Daoy (cell line): ENCODE results near the gene LPAR1. TPM values are rescaled to one million over a fixed set of nuclear protein-coding genes. Genes with fewer than 3 reads are reported as not detected.

Experiments used
- DNase-seq: peaks from one replicate; pipeline ENCODE4 v3.0.0-alpha.2; 2015; ENCODE audit warnings: low read depth
- total RNA-seq: library from RNA; depleted of rRNA; stranded (reverse); fragments of >200 nt; shearing (Covaris generic); gene quantifications from 2 replicates; pipeline ENCODE4 v1.2.3, GENCODE V29; 2014

LPAR1 gene
- total RNA-seq, 1 experiment from 2014 or later = 11.4 TPM

DNA sequence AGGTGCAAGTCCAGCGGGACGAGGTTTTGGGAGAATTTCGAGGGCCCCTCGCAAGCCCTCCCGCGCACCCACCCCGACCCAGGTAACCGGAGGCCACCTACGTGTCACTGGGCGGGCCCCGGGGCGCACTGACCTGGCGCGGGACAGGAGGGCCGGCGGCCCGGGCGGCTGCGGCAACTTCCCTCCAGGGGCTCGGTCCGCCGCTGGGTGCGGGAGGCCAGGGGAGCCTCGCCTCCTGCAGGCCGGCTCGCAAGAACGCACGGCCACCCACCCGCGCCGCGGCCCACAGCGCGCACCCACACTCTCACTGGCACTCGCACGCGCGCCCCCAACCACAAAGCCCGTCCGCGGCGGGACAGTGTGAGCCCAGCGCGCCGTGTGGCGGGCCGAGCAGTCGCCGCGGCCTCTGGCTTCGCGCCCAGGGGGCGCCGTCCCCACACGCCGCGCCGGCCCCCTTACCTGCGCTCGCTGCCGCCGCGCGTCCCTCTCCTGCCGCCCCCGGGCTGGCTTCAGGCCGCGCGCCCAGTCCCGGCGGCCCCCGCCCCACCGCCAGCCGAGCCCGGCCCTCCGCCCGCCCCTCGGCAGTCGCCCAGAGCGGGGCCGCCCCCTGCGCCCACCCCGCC lies 451 bp downstream of the LPAR1 start:
- DNase-seq = peak; percentile 65

DNA sequence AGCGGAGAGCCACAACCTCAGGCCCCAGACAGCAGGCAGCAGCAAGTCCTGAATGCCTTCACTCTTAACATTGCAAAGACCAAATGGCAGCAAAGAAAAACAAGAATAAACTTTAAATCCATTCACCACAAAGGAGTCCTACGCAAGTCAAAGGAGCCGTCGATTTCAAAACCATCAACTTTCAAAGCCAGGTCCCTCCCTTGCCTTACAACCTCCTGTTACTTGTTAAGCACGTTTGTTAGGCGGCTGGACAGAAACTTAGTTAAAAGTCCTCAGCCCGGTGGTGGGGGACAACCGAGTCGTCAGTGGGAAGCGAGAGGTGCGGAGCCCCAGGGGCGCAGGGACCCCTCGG lies 938 bp downstream of the LPAR1 start:
- peak; percentile 44 for DNase-seq

DNA sequence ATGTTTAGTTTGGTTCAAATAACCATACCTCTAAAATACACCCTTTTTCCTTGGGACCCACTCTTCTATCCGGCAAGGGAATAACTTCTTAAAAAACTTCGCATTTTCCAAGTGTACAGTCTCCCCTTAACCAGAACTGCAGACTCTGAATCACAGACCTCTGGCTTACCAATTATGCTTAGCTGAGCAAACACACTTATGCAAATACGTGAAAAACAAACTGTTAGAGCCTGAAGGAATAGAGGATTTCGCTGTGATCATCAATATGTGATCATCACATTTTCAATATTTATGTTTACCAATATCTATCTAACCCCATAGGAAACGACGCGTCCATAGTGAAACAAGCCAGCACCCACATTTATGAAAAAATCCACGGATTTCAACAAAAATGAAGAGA lies 1.3 kb downstream of the LPAR1 start:
- peak; percentile 27 for DNase-seq

DNA sequence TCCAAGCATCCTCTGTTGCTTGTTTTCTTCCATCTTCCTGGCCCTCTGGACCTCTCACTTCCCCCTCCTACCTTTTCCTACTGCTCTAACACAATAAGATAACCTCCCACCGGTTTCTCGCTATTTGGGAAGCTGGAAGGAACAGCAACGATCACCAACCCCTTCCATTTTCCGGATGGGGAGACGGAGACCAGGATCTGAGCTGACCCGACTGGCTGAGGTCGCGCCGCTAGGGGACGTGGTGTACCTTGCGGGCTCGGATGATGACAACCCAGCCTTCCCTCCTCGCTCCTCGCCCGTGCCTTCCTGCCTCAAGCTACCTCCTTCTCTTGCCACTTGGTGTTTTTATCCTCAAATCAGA lies 1.9 kb downstream of the LPAR1 start:
- DNase-seq = peak; percentile 86

GRCh38 chr9:111035543-111036428 lies 2.5 kb downstream of the LPAR1 start:
- DNase-seq = peak; percentile 31

- no peak for DNase-seq
Measured at GRCh38 chr9:111034898-111035539, 3.3 kb downstream of the LPAR1 start.

- no peak for DNase-seq
Measured at GRCh38 chr9:111034170-111034897, 3.9 kb downstream of the LPAR1 start.

DNA sequence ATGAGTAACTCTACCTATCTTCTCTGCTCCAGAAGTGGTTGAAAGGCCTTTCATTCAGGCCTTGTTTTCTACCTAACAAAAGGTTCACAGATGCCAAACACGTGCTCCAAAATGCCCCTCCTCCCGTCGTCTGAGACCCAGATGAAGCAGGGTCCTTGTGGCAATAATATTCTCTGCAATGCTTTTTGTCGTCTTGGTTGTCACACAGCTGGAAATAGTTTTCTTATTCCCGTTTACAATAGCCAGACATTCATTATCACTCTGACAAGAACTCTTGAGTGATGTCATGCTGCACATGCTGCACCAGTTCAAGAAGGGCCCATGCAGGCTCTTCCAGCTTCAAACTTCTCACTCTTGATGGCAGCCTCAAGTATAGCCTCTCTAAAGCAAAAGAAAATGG lies 7.8 kb downstream of the LPAR1 start:
- DNase-seq = no peak

- DNase-seq = no peak
Measured at GRCh38 chr9:111029260-111029659, 9.0 kb downstream of the LPAR1 start.

DNA sequence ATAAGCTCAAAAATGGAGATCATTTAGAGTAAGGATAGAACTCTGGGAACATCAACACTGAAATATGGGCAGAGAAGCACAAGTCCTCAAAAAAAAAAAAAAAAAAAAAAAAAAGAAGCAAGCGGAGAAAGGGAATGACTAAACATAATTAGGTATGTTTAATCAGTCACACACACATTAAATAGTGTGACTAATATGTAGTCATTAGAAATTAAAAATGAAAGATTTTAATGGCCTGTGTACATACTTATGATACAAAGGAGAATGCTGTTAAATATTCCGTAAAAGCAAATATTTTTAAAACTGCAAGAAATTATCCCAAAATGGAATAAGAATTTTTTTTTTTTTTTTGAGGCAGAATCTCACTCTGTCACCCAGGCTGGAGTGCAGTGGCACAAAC lies 10.5 kb downstream of the LPAR1 start:
- no peak for DNase-seq

DNA sequence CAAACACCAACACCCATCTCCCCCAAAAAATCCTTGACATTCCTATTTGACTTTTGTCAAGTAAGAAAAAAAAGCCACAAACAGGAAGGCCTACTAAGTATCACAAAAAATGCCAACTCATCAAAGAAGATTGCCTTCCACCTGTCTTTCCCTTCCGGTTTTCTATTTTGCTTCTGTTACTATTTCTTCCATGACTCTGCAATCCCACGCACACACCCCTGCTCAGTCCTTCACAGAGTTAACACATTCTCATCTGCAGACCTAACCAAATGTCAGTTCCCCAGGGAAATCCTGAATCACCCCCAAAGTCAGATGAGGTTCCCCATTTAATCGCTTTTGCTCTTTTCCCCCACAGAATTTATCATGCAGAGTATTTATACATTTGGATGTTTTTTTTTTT lies 15.1 kb downstream of the LPAR1 start:
- no peak for DNase-seq

- no peak for DNase-seq
Measured at GRCh38 chr9:111020594-111020993, 17.7 kb downstream of the LPAR1 start.

DNA sequence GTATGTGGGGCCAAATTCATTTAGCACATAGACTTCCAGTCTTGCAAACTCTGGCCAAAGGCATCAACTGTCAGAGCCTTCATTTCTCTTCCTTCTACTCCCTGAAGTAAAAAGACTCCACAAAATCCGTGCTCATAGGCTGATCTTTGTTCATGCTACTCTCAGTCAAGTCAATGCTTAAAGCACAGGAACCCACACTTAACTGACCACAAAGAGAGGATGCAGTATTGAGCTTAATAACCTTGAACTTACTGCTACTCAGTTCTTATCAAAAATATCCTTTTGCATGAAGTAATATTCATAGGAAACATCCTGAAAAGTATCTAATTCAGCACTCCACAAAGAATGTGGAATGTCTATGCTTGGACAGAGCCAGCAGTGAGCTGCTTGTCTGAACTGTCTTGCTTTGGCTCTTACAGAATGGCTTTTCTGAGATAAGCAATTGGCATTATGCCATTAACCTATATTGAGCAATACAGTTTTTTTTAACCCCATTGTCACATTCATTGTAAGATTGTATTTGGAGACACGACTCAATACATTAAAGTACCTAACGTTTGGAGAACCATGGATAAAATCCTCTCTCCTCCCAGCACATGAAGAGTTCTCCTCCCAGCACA lies 21.7 kb downstream of the LPAR1 start:
- DNase-seq = no peak

DNA sequence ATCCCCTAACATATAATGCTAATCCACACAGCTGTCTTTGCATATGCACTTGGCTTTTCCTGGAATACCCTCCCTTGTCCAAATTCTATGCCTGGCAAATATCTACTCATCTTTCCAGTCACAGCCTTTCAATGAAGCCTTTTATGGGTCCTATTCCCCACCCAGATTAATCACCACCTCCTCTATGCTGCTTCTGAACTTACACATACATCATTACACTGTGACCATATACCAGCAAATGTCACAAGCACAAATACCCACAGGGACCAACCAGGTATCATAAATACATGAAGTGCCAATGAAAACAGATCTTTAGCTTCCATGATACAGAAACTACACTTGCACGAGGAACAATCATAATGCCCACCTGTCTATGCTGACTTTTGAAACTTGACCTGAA lies 22.3 kb downstream of the LPAR1 start:
- DNase-seq = no peak

GRCh38 chr9:111013707-111014106 lies 24.6 kb downstream of the LPAR1 start:
- no peak for DNase-seq

DNA sequence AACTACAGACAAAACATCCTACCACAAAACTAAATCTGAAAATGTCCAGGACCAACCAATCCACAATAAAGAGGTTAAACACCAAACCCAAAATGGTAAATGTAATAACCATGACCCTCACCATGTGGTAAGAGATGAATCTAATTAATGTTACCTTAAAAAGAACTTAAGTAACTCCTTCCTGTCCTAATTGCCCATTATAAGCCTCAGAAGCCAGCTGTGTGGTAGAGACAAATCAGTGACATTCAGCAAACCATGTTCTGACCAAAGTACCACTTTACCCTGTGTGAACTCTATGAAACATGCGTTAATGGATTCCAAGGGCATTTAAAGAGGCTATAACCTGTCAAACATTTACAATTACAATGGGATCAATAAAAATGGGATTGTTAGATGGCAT lies 25.0 kb downstream of the LPAR1 start:
- DNase-seq = no peak

DNA sequence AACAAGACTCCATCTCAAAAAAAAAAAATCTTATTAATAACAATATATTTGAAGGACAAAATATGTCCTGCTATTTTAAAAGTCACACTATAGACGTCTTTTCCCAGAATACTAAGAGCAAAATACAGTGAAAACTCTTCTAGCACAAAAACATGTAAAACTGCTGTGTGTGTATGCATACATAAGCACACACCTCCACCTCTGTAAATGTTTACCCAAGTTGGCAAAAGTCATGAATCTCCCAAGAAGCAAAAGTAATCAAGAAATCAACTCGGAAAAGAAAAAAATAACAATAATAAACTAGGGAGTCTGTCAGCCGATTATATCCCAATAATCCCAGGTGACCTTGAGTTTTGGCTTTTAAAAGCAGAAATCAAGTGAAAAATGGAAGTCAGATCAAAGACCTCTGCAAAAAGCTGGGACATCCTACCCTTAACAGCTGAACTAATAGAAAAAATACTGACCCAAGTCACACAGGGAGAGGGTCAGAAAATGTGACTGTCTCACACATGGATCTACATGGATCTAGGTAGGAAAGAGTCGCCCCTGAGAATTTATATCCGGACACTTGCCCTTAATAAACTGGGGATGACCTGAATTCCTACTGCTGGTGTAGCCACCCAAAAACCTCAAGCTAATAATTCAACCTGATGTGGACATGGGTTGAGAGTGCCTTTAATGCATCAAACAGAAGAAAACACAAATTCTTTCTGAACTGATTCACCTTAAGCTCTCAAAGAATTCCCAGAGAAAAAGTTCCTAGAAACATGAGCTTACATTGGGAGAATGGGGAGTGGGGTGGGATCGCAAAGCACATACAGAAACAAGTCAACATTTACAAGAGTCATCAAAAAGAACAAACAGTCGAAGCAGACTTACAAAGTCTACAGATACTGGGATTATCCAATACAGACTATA lies 29.9 kb downstream of the LPAR1 start:
- DNase-seq = no peak

DNA sequence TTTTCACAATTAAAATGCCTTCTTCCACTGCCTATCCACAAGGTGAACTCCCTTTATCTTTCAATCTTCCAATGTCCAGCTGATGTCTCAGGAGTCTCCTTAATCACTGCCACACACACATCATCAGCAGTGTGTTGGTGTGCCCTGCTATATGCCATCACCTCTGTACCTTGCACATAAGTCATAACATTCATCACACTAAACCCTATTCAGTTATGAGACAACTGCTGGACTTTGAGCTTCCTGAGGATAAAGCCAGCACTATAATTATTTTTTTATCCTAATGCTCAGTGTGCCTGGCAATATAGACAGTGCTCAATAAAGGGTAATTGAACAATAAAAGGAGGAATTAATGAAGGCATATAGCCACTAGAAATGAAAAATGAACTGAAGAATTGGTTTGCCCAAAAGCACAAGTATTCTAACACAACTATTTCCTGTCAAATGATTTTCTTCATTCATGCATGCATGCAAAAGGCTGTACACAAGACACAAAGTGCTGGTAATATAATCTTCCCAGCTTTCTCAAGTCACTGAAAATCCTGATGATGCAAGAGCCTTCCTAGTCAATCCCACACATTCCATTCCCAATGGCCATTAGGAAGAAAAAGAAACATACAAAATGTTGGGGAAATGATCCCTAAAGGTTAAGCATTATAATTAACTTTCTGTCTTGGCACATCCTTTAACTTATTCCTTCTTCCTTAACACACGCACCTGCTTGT lies 32.4 kb downstream of the LPAR1 start:
- DNase-seq = no peak

DNA sequence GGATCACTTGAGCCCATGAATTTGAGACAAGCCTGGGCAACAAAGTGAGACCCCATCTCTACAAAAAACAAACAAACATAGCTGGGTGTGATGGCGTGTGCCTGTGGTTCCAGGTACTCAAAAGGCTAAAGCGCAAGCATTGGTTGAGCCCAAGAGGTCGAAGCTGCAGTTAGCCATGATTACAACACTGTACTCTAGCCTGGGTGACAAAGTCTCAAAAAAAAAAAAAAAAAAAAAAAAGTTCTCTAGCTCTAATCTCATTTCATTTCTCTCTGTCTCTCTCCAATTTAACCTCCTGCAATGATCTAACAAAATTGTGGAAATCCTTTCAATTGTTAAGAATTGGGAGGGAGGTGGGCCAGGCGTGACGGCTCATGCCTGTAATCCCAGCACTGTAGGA lies 33.3 kb downstream of the LPAR1 start:
- DNase-seq = no peak

DNA sequence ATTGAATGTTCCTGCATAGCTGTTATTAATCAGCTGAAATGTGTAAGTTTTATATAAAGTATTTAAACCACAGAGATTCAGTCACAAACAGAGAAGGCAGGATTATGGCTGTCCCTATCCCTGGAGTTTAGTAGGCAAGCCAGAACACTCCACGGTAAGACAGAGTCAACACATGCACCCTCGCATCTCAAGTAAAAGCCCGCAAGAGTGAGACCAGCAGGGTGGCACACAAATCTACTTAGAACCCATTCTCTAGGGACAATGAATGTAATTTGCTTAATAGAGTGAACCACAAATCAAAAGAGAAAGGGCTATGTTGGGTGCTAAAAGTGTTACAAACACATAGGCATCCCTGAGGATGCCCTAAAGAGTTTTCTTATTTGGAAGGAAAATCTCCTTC lies 35.1 kb downstream of the LPAR1 start:
- no peak for DNase-seq
